ENCODE results near the gene ATP6V1B1. TPM values are rescaled to one million over a fixed set of nuclear protein-coding genes. Genes with fewer than 3 reads are reported as not detected.

Gene ATP6V1B1
- polyA plus RNA-seq, 1 donor (not counting 4 experiments of a cell fraction or from before 2014, with no cell fraction given) = not detected

- no peak overlapping the region for H3K27ac ChIP-seq (ENCODE audit: control insufficient read depth, insufficient read depth, low read length)
- no peak overlapping the region for H3K4me2 ChIP-seq (ENCODE audit: control insufficient read depth, extremely low read depth, insufficient read depth, low read depth, low read length)
- H2AFZ ChIP-seq (ENCODE audit: control insufficient read depth, low read length) = no peak overlapping the region
- H3K36me3 ChIP-seq (ENCODE audit: control insufficient read depth in 2 of 2, extremely low read depth in 1 of 2, insufficient read depth in 2 of 2, low read length in 2 of 2) = no peaks in the 10 kb centered on the region
- peaks cover 83% of the 10 kb centered on the region for H3K27me3 ChIP-seq (ENCODE audit: control insufficient read depth, extremely low read depth, insufficient read depth, low read length)
- dilution Hi-C loops (cut with MboI; ENCODE audit: extremely low pct_ligation_motif_present, low sequenced_read_pairs) = no loop called here
- H3K9me1 ChIP-seq (ENCODE audit: control insufficient read depth, extremely low read depth, insufficient read depth, low read length) = no peaks in the 10 kb centered on the region
- TF ChIP-seq, protein P1, sequence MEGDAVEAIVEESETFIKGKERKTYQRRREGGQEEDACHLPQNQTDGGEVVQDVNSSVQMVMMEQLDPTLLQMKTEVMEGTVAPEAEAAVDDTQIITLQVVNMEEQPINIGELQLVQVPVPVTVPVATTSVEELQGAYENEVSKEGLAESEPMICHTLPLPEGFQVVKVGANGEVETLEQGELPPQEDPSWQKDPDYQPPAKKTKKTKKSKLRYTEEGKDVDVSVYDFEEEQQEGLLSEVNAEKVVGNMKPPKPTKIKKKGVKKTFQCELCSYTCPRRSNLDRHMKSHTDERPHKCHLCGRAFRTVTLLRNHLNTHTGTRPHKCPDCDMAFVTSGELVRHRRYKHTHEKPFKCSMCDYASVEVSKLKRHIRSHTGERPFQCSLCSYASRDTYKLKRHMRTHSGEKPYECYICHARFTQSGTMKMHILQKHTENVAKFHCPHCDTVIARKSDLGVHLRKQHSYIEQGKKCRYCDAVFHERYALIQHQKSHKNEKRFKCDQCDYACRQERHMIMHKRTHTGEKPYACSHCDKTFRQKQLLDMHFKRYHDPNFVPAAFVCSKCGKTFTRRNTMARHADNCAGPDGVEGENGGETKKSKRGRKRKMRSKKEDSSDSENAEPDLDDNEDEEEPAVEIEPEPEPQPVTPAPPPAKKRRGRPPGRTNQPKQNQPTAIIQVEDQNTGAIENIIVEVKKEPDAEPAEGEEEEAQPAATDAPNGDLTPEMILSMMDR (optimal IDR thresholded peaks at IDR 0.05 in 1 of 3, IDR thresholded peaks at IDR 0.05 in 1 of 3, conservative IDR thresholded peaks at IDR 0.05 in 1 of 3; ENCODE audit: extremely low read depth in 1 of 3, insufficient read depth in 2 of 3, low read length in 3 of 3) = no peak
- FAIRE-seq = no peak
- peaks cover 8% of the 10 kb centered on the region for H3K4me1 ChIP-seq (ENCODE audit: control insufficient read depth, extremely low read depth, insufficient read depth, low read length)
- H3K9ac ChIP-seq (ENCODE audit: control insufficient read depth, extremely low read depth, insufficient read depth, low read length) = no peak overlapping the region
- H3K9me3 ChIP-seq (ENCODE audit: control insufficient read depth, low read depth, low read length) = no peaks in the 10 kb centered on the region
- no peaks in the 10 kb centered on the region for H4K20me1 ChIP-seq (ENCODE audit: control insufficient read depth, extremely low read depth, insufficient read depth, low read length)
- no peak overlapping the region for H3K4me3 ChIP-seq (ENCODE audit: control insufficient read depth in 2 of 3, extremely low read depth in 1 of 3, insufficient read depth in 2 of 3, low read depth in 1 of 3, low read length in 3 of 3)
- DNase-seq (ENCODE audit: low read depth, low spot score) = no peak
- no peaks in the 10 kb centered on the region for H3K79me2 ChIP-seq (ENCODE audit: control insufficient read depth, insufficient read depth, low read length)
Observed at GRCh38 chr2:70905443-70906421, 30.0 kb upstream of the ATP6V1B1 start.

DNA sequence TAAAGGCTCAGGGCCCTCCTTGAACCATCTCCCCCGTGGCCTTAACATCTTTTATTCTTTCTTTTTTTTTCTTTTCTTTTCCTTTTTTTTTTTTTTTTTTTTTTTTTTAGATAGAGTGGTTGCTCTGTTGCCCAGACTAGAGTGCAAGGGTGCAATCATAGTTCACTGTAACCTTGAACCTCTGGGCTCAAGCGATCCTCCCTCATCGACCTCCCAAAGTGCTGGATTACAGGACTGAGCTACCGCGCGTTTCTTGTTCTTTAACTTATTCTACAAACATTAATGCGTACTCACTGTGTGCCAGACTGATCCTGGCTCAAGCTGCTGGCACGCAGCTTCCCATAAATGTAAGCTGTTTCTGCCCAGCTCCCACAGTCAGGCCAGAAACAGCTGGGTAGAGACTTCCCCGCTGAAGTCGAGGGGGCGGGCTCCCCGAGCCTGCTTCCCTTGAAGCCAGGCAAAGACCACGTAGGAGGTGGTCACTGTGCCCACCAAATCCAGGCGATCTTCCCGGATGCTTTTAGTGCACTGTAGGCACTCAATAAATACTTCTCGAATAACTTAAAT is 29.2 kb upstream of the ATP6V1B1 start:
- no peak for TF ChIP-seq EZH2 (IDR thresholded peaks at IDR 0.05; ENCODE audit: low read length)
- TF ChIP-seq, protein P1 (optimal IDR thresholded peaks at IDR 0.05 in 1 of 3, IDR thresholded peaks at IDR 0.05 in 1 of 3, conservative IDR thresholded peaks at IDR 0.05 in 1 of 3; ENCODE audit: extremely low read depth in 1 of 3, insufficient read depth in 2 of 3, low read length in 3 of 3) = no peak
- Histone ChIP-seq H3K9me1 (ENCODE audit: control insufficient read depth, extremely low read depth, insufficient read depth, low read length) (no peaks in the 10 kb centered on the region), H4K20me1 (ENCODE audit: control insufficient read depth, extremely low read depth, insufficient read depth, low read length) (no peaks in the 10 kb centered on the region), H2AFZ (ENCODE audit: control insufficient read depth, low read length) (no peak overlapping the region), H3K4me3 (ENCODE audit: control insufficient read depth in 2 of 3, extremely low read depth in 1 of 3, insufficient read depth in 2 of 3, low read depth in 1 of 3, low read length in 3 of 3) (no peak overlapping the region), H3K4me1 (ENCODE audit: control insufficient read depth, extremely low read depth, insufficient read depth, low read length) (peaks cover 3% of the 10 kb centered on the region), H3K9ac (ENCODE audit: control insufficient read depth, extremely low read depth, insufficient read depth, low read length) (no peak overlapping the region), H3K27me3 (ENCODE audit: control insufficient read depth, extremely low read depth, insufficient read depth, low read length) (peaks cover 81% of the 10 kb centered on the region), H3K27ac (ENCODE audit: control insufficient read depth, insufficient read depth, low read length) (no peak overlapping the region), H3K79me2 (ENCODE audit: control insufficient read depth, insufficient read depth, low read length) (no peaks in the 10 kb centered on the region), H3K4me2 (ENCODE audit: control insufficient read depth, extremely low read depth, insufficient read depth, low read depth, low read length) (no peak overlapping the region), H3K9me3 (ENCODE audit: control insufficient read depth, low read depth, low read length) (no peaks in the 10 kb centered on the region), H3K36me3 (ENCODE audit: control insufficient read depth in 2 of 2, extremely low read depth in 1 of 2, insufficient read depth in 2 of 2, low read length in 2 of 2) (no peaks in the 10 kb centered on the region)
- FAIRE-seq = no peak
- dilution Hi-C loops (cut with MboI; ENCODE audit: extremely low pct_ligation_motif_present, low sequenced_read_pairs) = no loop called here
- DNase-seq (ENCODE audit: low read depth, low spot score) = no peak

Measured in keratinocyte (primary cell).